ENCODE measurements around the gene PDZD7. TPM values are rescaled to one million over a fixed set of nuclear protein-coding genes. Genes with fewer than 3 reads are reported as not detected.

The PDZD7 gene
- polyA plus RNA-seq, 3 donors = 1.2 to 1.9 (median 1.8) TPM

DNA sequence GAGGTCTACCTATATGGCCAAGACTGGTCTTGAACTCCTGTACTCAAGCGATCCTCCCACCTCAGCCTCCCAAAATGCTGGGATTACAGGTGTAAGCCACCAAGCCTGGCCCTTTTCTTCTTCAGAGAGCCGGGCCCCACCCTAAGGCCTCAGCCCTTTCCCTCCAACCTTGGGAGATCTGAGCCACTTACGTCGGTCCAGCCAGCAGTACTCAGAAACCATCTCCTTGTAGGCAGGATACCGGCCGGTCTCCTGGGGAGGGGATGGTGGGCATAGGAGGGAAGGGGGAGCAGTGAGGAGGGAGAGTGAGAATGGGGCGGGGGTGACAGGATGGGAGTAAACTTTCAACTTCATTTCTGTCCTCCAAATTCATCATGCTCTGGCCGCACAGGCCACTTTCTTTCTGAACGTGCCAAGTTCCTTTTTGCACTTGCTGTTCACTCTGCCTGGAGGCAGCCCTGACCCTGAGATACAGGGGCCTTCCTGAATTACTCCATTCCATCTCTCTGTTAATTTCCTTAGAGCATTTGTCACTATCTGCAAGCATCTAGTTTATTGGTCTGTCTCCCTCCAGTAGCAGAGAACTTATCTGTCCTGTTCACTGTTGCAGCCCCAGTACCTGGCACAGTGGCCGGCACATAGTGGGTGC, 10.4 kb downstream of the PDZD7 start:
- DNase-seq (ENCODE audit: low read depth in 3 of 3, low spot score in 2 of 3) = no peak

DNA sequence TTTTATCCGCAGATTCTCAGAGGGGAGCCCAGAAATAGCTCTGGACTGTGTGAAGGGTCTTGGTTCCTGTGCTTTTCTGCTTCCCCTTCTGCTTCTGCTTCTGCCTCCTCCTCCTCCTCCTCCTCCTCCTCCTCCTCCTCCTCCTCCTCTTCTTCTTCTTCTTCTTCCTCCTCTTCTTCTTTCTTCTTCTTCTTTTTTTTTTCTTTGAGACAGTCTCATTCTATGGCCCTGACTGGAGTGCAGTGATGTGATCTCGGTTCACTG, 11.6 kb downstream of the PDZD7 start:
- DNase-seq (ENCODE audit: low read depth in 3 of 3, low spot score in 2 of 3) = no peak

DNA sequence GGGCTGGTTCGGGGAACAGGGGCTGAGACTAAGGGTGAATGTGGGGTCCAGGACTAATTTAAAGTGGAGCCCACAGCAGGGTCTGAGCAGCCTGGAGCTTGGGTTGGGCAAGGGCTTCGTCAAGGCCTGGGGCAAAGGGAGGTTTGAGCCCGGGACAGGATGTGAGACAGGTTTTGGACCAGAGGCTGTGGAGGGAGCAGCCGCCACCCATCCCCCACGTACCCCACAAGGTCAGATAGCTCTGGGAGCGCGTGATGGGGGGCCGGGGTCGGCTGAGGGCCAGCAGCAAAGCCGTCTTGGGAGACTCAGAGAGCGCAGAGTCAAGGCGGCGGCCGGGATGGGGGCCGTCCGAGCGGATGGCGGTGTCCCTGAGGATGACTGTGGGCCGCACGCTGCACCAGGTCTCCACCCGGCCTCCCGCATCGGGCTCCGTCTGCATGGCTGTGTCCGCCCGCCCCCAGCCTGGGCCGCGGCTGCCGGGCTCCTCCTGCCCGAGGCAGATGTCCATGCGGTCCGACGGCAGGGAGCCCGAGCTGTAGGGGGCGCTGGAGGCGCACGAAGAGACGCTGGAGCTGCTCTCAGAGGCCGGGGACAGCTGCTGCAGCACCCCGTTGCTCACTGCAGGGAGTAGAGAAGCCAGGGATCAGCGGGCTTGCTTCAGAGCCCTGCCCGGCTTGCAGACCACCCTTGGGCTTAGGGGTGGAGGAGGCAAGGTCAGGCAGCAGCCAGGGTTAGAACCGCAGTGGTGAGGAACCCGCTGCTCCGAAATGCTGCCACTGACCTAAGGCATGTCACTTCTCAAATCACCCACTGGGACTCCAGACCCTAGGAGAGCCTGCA, 12.1 kb downstream of the PDZD7 start:
- DNase-seq (ENCODE audit: low read depth in 3 of 3, low spot score in 2 of 3) = no peak

DNA sequence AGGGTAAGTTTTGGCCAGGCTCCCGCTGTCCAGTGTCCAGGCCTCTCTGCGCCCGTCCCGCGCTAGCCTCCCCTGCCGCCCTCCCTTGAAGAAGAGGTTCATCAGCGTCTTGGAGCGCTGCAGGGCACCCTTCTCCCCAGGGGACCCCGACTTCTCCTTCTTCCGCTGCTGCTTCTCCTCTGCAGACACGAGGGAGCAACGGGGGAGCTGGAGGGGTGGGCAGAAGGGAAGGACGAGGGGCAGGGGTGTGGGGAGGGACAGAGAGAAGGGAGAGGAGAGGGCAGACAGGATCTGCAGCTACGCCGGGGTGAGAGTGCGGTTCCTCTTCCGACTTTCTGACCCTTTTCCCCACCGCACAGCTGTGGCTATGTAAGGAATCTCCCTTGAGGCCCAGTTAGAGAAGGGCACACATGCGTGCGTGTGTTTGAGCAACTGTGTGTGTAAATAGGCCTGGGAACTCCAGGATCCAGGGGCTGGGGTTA, 12.8 kb downstream of the PDZD7 start:
- no peak for DNase-seq (ENCODE audit: low read depth in 3 of 3, low spot score in 2 of 3)

DNA sequence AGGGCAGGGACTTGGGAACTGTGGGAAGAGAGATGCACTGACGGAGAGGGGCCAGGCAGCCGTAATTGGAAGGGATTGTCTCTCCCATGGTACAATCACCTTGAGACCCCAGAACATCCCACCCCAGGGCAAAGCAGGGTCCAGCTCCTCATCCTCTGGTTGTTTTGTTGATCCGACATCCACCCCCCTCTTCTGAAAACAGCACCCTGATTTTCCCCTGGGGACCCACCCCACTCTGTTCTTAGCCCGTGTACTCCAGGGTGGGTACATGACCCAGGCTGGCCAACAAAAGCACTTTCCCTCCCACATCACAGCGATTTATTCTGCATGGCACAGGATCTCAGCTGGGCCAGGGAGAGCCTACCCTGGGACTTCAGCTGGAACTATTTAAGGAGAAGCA, 14.1 kb downstream of the PDZD7 start:
- no peak for DNase-seq (ENCODE audit: low read depth in 3 of 3, low spot score in 2 of 3)

DNA sequence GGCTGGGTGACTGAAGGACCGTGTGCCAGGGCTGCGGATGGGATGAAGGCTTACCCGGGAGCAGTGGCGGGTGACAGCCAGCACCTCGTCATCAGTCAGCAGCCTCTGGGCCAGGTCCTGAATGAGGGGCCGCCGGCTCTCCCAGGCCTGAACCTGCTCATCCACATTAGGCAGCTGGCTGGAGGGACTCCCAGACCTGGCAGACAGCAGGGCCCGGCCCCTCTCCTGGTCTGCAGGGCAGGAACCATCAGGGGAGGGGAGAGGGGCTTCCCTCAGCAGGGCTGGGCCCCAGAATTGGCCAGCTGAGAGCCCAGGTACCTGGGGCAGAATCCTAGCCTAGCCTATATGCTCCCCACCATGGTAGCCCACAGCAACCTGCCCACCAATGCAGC, 15.4 kb downstream of the PDZD7 start:
- DNase-seq (ENCODE audit: low read depth in 3 of 3, low spot score in 2 of 3) = no peak

GRCh38 chr10:101014966-101015581, 15.9 kb downstream of the PDZD7 start:
- no peak for DNase-seq (ENCODE audit: low read depth in 3 of 3, low spot score in 2 of 3)

GRCh38 chr10:101014230-101014884, 16.6 kb downstream of the PDZD7 start:
- no peak for DNase-seq (ENCODE audit: low read depth in 3 of 3, low spot score in 2 of 3)

DNA sequence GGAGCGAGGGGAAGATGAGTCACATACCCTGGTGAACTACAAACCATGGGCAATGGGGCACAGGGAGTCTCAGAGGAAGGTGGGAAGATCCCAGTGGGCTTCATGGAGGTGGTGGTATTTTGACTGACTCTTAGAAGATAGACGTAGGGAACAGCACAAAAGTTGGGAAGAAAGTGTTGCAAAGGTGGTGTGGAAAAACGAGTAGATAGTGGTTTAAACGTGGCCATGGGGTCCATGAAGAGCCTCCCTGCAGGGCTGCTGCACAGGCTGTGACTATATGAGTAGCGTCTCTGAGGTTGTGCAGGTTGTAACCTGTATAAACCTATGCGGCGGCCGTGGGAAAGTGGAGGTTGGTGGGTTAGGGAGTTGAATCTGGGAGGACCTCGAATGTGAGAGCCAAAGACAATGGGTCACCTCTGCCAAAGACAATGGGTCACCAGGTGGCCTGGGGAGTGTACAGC, 17.5 kb downstream of the PDZD7 start:
- DNase-seq (ENCODE audit: low read depth in 3 of 3, low spot score in 2 of 3) = no peak

DNA sequence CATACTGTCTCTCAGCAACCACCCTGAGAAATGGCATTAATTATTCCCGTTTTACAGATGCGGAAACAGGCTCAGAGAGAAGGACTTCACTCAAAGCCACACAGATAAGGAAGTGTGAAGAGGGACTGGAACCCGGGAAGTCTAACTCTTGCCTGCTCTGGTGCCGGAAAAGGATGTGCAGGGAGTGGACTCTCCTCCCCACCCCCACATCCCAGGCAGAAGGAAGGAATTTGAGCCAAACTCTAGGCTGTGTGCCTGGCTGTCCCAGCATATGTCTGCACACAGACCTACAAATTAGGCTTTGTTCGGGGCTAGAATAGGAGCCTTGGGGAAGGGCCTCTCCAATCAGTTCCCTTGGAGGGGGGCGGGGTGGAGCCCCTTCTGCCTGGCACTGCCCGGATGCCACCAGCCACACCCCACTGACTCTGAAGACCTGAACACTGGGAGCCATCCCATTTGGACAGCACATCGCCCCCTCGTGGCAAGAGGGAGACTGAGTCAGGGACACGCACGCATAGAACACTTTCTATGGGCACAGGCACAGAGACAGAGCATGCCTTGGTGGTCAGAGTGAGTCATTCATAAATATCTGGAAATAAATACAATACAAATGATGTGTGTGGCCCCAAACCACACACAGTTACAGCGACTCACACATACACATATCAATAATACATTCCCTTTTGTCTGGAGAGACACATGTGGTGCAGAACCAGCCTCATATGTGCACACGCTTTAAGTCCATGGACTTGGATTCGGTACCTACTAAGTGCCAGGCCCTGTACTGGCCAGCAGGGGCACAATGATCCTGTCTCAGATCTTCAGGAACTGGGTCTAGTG, 18.2 kb downstream of the PDZD7 start:
- DNase-seq (ENCODE audit: low read depth in 3 of 3, low spot score in 2 of 3) = peak in 1 of 3 donors; percentile 79

- DNase-seq (ENCODE audit: low read depth in 3 of 3, low spot score in 2 of 3) = no peak
Measured at GRCh38 chr10:101011517-101012423, 19.2 kb downstream of the PDZD7 start.

DNA sequence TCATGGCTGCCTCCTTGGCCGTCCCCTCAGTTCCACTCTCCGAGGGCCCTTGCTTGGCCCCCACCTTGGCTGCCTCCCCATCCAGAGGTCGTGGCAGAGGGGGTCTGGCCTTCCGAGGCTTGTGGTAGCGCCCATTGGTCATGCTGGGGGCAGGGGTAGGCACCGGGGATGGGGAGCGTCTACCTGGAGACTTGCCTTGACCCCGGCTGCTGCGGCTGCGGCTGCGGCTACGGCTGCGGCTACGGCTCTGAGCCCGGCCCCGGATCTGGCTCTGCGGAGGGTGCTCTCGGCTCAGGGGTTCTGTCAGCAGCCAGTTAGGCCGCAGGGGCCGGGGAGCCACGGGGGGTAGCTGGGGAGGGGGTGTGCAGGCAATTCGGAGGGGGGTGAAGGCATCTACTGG, 20.6 kb downstream of the PDZD7 start:
- DNase-seq (ENCODE audit: low read depth in 3 of 3, low spot score in 2 of 3) = no peak

DNA sequence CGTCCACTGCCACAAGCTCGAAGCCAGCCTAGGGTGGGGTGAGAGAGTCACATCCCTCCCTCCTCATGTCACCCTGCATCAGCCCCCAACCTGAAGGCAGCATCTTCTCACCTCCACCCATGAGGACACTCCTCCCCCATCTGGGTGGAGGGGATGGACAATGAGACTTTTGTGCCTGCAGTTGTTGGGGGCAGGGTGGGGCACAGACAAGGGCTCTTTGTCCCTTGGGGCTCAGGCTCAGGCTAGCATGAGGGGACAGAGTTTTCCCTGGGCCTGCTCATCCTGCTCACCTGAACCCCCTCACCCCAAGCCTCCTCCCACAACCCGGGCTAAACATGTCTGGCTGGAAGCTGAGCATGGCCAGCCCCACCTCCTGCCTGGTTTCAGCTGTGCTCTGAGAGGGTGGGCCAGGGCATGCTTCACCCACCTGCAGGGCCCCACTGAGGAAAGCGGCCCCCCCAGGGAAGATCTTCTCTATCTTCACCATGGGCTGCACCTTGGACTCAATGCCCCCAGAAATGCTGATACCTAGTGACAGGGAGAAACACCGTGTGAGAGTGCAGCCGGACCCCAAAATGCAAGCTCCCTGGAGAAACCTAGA, 22.0 kb downstream of the PDZD7 start:
- no peak for DNase-seq (ENCODE audit: low read depth in 3 of 3, low spot score in 2 of 3)

DNA sequence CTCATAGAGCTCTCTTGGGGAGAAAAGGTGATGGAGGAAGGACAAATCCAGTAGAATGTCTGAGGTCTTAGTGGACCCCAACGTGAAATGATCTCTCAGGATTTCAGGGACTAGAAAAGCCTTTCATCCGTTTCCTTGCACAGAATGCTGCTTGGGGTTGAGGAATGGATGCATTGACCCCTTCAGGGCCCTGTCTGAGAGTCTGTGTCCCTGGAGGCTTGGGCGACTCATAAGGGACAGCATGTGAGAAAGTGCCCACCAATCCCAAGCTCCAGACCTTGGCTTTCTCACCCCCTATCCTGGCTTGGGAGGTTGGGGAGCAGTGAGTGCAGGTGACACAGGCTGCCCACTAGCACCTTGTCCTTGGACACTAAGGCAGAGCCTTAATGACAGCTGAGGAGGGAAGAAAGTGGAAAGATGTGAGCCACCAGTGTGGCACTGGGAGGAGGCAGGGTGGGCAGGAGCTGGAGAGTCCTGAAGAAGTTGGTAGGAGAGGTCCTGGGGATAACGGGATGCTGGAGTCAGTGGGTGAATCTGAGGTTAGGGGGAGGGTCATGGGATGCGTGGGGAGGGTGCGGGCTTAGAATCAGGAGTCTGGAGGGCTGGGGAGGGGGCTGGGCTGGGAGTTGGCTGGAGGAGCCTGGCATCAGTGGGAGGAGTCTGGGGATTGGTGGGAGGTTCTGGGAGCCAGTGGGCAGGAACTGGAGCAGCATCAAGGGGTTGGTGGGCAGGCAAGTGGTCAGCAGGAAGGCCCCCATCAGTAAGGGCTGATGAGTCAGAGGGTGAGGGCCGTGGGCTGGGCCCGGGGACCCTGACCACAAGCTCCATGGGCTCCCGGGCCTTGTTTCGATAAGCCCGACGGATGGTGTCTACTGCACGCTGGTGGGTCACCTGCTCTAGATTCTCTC, 22.8 kb downstream of the PDZD7 start:
- DNase-seq (ENCODE audit: low read depth in 3 of 3, low spot score in 2 of 3) = no peak

DNA sequence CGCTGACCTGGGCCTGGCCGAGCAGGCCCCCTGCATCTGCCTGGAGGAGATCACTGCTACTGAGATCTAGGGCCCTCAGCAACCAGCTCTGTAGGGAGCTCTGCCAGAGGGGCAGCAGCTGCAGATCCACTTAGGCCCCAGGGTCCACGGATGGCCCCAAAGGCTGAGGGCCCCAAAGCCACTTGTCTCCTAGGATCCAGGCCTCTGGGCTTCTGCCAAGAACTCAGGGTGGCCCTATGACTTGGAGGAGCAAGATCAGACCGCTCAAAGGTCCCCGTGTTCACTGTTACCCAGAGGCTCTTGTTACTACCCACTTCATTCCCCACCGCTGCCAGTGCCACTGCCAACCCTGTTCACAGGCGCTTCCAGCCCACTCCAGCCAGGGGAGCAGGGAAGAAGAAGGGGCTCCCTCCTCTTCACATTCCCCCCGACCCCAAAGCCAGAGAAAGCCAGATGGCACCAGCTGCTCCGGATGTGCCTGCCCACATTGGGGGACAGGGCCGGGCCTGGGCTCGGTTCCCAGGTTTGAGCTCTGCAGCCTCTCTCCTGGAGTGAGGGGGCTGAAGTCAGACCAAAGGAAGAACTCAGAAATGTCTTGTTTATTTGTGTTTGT, 23.7 kb downstream of the PDZD7 start:
- DNase-seq (ENCODE audit: low read depth in 3 of 3, low spot score in 2 of 3) = no peak

GRCh38 chr10:101006593-101007098, 24.3 kb downstream of the PDZD7 start:
- DNase-seq (ENCODE audit: low read depth in 3 of 3, low spot score in 2 of 3) = no peak

DNA sequence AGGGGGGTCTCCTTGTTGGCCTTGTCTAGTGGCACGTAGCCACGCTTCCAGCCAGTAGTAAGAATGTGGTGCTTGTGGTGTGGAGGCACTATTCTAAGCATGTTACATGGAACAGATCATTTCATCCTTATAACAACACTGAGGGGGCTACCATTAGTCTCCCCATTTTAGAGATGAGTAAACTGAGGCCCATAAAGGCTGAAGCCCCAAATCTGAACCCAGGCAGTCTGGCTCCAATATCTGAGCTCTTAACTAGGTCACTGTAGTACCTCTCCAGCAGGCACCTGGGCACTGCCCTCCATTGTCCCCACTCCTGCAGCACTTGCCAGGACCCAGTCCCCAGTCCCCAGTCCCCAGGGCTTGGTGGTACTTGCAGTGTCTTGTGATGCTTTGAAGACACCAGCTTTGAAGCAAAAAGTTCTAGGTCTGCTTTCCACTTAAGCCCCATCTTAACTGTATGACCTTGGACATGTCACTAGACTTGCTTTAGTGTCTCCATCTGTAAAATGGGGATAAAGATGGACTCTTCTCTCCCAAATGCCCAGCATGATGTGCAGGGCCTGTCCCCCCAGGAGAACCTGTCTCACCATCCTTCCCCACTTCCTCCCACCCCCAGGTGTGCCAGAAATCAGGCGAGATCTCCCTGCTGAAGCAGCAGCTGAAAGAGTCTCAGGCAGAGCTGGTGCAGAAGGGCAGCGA, 24.9 kb downstream of the PDZD7 start:
- no peak for DNase-seq (ENCODE audit: low read depth in 3 of 3, low spot score in 2 of 3)
